Measurements from ENCODE around the gene RIMBP2. TPM values are rescaled to one million over a fixed set of nuclear protein-coding genes. Genes with fewer than 3 reads are reported as not detected.
"Not testable (repeated sequence)": the region's sequence is repeated elsewhere in the genome, so short reads cannot be mapped to it uniquely, and the experiment has no call there.

Gene RIMBP2
- total RNA-seq, 4 donors from 2014 or later = 1.5 to 5.3 (median 2.7) TPM

GRCh38 chr12:130589540-130590317 lies 126.4 kb downstream of the RIMBP2 start:
- H3K4me3 ChIP-seq (ENCODE audit: low read depth, poor library complexity, severe bottlenecking) = no peak overlapping the region
- peak in 1 of 2 donors; percentile 56 for DNase-seq (ENCODE audit: low spot score in 2 of 2)
- TF ChIP-seq POLR2A (IDR thresholded peaks at IDR 0.05) = no peak
- TF ChIP-seq, protein P1, sequence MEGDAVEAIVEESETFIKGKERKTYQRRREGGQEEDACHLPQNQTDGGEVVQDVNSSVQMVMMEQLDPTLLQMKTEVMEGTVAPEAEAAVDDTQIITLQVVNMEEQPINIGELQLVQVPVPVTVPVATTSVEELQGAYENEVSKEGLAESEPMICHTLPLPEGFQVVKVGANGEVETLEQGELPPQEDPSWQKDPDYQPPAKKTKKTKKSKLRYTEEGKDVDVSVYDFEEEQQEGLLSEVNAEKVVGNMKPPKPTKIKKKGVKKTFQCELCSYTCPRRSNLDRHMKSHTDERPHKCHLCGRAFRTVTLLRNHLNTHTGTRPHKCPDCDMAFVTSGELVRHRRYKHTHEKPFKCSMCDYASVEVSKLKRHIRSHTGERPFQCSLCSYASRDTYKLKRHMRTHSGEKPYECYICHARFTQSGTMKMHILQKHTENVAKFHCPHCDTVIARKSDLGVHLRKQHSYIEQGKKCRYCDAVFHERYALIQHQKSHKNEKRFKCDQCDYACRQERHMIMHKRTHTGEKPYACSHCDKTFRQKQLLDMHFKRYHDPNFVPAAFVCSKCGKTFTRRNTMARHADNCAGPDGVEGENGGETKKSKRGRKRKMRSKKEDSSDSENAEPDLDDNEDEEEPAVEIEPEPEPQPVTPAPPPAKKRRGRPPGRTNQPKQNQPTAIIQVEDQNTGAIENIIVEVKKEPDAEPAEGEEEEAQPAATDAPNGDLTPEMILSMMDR (IDR thresholded peaks at IDR 0.05) = no peak
- intact Hi-C loops (cut with DNase I; ENCODE audit: low total_unique reads) = no loop called here
- WGBS, 2 donors = 46 to 49% methylated on average over 11 of the region's 11 CpGs

GRCh38 chr12:130588696-130589539 lies 127.2 kb downstream of the RIMBP2 start:
- TF ChIP-seq, protein P1 (IDR thresholded peaks at IDR 0.05) = no peak
- TF ChIP-seq POLR2A (IDR thresholded peaks at IDR 0.05) = no peak
- 58 to 67% methylated on average over 11 of the region's 11 CpGs for WGBS, 2 donors
- DNase-seq (ENCODE audit: low spot score in 2 of 2) = peak in 1 of 2 donors; percentile 46
- no peak overlapping the region for H3K4me3 ChIP-seq (ENCODE audit: low read depth, poor library complexity, severe bottlenecking)
- intact Hi-C loops (cut with DNase I; ENCODE audit: low total_unique reads) = no loop called here

DNA sequence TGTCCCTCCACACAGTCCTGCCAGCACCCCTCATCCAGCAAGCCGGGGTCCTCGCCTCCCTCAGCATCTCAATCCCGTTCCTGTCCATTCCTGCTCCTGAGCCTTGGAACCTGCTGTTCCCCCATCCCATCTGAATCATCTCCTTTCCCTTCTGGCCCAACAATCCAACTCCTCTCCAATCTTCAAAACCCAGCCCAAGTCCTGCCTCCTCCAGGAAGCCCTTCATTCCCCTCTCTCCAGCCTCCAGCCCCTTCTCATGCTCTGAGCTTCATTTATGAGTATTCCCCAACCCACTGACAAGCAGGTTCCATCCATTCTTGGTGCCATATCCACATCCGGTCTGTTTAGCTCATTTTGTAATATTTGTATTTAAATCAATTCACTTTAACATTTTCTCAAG lies 128.1 kb downstream of the RIMBP2 start:
- WGBS, 2 donors = 92% methylated on average over 4 of the region's 4 CpGs
- DNase-seq (ENCODE audit: low spot score in 2 of 2) = peak in 1 of 2 donors; percentile 68
- intact Hi-C loops (cut with DNase I; ENCODE audit: low total_unique reads) = no loop called here
- H3K4me3 ChIP-seq (ENCODE audit: low read depth, poor library complexity, severe bottlenecking) = no peak overlapping the region
- no peak for TF ChIP-seq POLR2A (IDR thresholded peaks at IDR 0.05)
- TF ChIP-seq, protein P1 (IDR thresholded peaks at IDR 0.05) = no peak

DNA sequence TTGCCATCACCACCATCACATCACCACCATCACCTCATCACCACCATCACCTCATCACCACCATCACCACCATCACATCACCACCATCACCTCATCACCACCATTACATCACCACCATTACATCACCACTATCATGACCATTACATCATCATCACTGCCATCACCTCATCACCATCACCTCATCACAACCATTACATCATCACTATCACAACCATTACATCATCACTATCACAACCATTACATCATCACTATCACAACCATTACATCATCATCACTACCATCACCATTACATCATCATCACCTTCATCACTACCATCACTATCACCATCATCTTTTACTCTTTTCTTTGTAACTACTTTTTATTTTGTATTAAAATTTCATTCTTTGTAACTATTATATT lies 131.6 kb downstream of the RIMBP2 start:
- H3K4me3 ChIP-seq (ENCODE audit: low read depth, poor library complexity, severe bottlenecking); intact Hi-C loops (cut with DNase I; ENCODE audit: low total_unique reads); DNase-seq (ENCODE audit: low spot score in 2 of 2): not testable (repeated sequence)

GRCh38 chr12:130583800-130584199 lies 132.3 kb downstream of the RIMBP2 start:
- TF ChIP-seq, protein P1 (IDR thresholded peaks at IDR 0.05) = peak in 1 of 3 donors; percentile 65
- TF ChIP-seq POLR2A (IDR thresholded peaks at IDR 0.05) = no peak
- no peak overlapping the region for H3K4me3 ChIP-seq (ENCODE audit: low read depth, poor library complexity, severe bottlenecking)
- 77 to 84% methylated on average over 4 of the region's 4 CpGs for WGBS, 2 donors
- intact Hi-C loops (cut with DNase I; ENCODE audit: low total_unique reads) = no loop called here
- no peak for DNase-seq (ENCODE audit: low spot score in 2 of 2)

DNA sequence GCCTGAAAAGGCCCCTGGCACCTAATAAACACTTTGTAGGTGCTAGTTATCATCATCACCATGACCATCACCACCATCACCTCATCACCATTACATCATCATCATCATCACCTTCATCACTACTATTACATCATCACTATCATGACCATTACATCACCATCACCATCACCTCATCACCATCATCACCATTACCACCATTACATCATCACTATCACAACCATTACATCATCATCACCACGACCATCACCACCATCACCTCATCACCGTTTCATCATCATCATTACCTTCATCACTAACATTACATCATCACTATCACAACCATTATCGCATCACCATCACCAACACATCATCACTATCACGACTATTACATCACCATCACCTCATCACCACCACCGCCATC lies 132.8 kb downstream of the RIMBP2 start:
- 91 to 93% methylated on average over 5 of the region's 5 CpGs for WGBS, 2 donors
- H3K4me3 ChIP-seq (ENCODE audit: low read depth, poor library complexity, severe bottlenecking) = no peak overlapping the region
- TF ChIP-seq POLR2A (IDR thresholded peaks at IDR 0.05) = no peak
- TF ChIP-seq, protein P1 (IDR thresholded peaks at IDR 0.05) = peak in 1 of 3 donors; percentile 37
- intact Hi-C loops (cut with DNase I; ENCODE audit: low total_unique reads) = no loop called here
- no peak for DNase-seq (ENCODE audit: low spot score in 2 of 2)

Measured in lower leg skin (tissue), 4 donors.